HK-2 (cell line): ENCODE data around the gene SYT8.
A peak's percentile ranks its signal among the peaks of the same experiment; 100 is the strongest.

ENCODE experiments used
- DNase-seq: peaks from one replicate; pipeline ENCODE4 v3.0.0-alpha.2; 2018; ENCODE audit not compliant: unreplicated experiment

SYT8 gene

DNA sequence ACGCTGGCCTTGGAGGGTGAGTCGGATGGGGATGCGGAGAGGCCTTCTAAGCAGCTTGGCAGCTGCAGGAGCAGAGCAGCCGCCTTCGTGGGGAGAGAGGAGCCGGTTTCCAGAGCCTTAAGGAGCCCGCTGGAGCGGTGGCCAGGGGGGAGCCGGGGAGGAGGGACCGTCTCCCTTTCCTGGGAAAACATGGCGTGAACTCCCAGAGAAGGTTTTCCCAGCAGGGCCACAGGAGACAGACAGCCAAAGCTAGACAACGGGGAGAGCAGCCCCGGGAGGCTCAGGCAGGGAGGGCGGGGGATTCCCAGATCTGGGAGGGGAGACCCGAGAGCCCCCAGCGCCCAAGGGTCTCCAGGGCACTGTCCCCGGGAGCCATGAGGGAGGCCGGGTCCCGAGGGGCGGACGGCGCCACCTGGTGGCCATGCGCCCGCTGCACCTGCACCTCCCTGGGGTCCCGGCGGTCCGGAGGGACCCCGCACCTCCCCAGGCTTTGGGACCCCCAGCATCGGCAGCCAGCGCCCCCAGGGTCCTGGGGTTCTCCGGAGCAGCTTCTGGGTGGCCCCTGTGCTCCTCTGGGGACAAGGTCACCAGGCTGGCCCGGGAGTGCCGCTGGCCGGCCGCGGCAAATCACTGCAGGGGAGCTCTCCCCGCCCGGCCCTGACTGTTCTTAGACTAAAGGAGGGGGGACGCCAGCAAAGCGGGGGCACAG is 2.4 kb upstream of the SYT8 start:
- DNase-seq: peak; percentile 42

DNA sequence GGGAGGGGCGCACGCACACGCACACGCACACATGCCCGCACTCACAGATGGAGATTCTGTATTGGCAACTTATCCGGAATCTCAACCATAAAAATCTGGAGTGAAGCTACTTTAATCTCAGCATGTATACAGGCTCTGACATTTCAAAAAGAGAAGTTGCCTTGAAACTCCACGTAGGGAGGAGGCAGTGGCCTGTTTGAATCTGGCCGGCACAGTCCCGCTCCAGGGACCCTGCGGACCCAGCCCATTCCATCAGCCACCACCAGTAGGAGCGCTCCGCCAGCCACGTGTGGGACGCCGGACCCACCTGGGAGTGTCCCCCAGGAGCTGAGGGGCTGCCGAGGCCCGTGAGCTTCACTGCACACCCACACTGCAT is 1.9 kb upstream of the SYT8 start:
- DNase-seq: no peak

DNA sequence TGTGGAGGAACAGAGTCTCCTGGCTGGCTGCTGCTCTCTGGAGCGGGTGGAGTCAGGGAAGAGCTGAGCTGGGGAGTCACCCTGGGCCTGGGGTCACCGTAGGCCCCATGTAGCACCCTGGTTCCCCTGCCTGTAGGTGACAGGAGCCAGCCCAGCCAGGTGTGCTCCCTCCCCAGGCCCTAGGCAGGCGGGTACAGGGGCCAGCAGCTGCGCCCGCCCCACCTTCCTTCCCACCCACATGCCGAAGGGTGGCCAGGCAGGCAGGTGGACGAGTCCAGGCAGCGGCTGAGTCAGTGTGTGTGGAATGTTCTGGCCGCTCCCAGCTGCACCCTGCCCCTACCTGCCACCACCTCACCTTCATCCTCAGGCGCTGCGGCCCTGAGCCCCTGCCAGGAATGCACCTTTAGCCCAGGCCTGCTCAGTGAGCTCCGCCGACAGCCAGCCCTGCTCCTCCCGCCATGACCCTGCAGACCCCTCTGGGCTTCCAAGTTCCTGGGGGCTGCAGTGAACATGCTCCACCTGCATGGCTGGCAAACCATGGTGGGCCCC is 654 bp upstream of the SYT8 start:
- peak; percentile 34 for DNase-seq

DNA sequence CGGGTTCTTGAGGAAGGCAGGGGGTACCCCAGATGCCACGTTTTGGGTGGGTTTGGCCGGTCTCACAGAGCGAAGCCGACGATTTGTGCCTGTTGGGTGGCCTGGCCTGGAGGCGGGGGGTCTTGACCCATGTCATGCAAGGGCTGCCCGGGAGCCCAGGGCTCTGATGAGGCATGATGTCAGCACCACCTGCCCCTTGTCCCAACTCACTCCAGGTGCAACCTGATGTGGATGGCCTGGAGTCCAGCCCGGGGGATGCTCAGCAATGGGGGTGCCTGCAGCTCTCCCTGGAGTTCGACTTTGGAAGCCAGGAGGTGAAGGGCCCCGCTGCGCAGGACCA is 851 bp downstream of the SYT8 start:
- DNase-seq: no peak

DNA sequence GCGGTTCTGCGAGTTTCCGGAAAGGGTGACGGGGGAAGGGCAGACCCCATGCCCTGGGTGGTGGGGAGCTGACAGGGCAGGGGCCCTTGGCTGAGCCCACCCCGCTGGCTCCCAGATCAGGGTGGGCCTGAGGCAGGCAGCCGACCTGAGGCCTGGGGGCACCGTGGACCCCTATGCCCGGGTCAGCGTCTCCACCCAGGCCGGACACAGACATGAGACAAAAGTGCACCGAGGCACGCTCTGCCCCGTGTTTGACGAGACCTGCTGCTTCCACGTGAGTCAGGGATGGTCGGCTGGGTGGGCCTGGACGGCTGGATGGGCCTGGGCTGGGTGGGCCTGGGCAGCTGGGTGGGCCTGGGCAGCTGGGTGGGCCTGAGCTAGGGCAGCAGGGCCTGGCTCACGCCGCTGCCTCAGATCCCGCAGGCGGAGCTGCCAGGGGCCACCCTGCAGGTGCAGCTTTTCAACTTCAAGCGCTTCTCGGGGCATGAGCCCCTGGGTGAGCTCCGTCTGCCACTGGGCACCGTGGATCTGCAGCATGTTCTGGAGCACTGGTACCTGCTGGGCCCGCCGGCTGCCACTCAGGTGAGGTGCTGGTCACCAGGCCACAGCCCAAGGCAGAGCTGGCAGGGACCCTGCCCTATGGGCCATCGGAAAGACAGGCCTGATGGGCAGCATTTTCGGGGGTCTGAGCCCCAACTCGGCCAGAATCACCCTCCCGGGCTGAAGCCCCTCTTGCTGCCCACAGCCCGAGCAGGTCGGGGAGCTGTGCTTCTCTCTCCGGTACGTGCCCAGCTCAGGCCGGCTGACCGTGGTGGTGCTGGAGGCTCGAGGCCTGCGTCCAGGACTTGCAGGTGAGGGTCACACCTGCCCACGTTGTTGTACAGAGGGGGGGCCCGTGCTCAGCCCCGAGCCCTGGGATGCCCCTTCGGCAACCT is 1.5 kb downstream of the SYT8 start:
- no peak for DNase-seq

DNA sequence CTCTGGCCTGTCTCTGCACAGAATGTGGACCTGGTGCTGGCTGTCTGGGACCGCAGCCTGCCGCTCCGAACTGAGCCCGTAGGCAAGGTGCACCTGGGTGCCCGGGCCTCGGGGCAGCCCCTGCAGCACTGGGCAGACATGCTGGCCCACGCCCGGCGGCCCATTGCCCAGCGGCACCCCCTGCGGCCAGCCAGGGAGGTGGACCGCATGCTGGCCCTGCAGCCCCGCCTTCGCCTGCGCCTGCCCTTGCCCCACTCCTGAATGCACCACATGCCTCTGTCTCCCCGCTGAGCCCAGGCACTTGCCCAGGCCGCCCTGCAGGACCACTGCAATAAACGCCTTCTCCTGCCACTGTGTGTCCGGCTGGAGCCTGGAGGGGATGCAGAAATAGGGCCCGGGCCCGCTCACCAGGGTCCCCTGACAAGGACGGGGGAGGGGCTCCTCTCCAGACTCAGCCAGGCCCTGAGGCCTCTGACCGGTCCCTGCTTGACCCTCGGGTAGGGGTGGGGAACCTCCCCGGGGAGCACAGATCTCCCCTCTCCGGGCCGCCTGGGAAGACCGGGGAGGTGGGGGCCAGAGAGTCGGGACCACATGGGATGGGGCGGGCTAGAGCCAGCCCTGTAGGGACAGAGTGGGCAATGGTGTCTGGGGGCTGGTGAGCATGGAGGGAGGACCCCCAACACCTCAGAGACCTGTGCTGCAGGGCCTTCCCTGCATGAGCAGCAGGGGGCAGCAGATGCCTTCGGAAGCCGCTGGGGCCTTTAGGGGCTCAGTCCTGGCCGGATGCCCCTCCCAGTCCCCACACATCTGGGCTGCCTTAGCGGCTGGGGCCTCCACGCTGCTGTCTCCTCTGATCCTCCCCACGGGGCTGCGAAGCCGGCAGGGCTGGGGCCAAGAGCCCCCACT is 2.6 kb downstream of the SYT8 start:
- peak; percentile 34 for DNase-seq

DNA sequence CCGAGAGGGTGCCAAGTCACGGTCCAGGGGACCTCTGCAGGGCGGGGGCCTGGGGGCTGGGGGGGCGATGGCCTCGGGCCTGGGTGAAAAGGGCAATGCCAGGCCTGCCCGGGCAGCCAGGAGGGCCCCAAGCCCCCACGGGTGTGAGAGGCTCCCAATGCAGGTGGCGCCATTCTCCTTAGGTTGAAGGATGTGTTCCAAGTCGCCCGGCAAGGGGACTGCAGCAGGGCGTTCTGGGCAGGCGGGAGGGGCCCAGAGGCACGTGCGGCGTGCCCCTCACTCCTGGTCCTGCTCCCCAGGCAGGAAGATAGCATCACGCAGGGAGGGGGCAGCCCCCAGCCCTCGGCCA is 3.3 kb downstream of the SYT8 start:
- no peak for DNase-seq

DNA sequence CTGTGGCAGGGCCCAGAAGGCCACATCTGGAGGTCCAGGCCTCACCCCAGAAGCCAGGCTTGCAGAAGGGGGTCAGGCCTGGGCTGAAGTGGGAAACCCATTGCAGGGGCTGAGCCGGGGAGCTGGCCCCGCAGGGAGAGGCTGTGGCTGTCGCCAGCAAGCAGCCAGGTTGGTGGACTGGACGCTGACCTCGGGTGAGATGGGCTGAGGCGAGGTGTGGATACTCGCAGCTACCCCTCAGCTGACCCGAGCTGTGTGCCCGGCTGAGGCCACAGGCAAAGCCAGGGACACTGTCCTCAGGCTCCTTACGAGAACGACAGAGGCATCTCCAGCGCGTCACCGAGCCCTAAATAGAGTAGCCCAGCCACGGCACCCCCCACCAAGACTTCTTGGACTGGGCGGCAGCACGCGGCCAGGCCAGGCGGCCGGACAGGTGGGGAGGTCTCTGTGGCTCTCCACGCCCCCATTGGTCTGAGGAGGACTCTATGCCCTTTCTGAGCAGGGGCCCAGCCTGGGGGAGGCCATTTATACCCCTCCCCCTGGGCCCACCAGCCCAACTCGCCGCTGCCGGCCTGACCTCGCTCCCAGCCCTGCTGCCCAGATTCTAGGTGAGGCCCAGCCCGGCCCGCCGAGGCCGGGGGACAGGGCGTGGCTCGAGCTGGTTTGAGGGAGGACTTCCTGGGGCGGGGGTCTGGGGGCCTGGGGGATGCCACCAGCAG is 3.8 kb downstream of the SYT8 start, which contains the start of gene TNNI2:
Gene TNNI2 (plus strand): TSS at position 556 of the 719 bp plus-strand sequence. CDS start 716 bp downstream, outside the sequence.
- DNase-seq: no peak

DNA sequence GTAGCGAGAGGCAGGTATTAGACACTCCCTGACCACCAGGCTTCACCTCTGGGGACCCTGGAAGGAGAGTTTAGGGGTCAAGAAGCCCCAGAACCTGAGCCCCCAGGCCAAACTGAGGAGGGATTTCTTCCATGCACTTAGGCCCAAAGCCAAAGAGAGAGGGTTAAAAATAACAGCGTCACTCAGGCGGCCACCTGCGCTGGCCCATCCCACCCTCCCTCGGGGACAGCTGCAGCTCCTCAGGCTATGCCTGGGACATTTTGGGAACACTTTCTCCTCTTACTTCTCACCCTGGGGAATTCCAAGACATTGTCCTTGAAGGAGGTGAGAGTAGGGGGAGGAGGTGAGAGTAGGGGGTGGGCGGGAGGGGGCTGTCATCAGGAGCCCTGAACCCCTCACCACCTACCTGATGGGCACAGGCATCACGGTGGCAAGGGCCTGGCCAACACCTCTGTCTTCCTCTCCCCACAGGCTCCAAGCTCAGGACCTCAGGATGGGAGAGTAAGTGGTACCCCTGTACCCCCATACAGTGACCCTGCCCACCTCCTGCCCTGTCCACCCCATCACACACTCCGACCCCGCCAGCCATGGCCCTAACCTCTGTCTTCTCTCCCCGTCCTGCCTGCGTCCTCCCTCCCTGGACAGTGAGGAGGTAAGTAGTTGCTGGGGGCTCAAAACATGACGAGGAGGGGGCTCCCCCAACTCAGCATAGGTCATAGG is 4.6 kb downstream of the SYT8 start:
- DNase-seq: no peak

DNA sequence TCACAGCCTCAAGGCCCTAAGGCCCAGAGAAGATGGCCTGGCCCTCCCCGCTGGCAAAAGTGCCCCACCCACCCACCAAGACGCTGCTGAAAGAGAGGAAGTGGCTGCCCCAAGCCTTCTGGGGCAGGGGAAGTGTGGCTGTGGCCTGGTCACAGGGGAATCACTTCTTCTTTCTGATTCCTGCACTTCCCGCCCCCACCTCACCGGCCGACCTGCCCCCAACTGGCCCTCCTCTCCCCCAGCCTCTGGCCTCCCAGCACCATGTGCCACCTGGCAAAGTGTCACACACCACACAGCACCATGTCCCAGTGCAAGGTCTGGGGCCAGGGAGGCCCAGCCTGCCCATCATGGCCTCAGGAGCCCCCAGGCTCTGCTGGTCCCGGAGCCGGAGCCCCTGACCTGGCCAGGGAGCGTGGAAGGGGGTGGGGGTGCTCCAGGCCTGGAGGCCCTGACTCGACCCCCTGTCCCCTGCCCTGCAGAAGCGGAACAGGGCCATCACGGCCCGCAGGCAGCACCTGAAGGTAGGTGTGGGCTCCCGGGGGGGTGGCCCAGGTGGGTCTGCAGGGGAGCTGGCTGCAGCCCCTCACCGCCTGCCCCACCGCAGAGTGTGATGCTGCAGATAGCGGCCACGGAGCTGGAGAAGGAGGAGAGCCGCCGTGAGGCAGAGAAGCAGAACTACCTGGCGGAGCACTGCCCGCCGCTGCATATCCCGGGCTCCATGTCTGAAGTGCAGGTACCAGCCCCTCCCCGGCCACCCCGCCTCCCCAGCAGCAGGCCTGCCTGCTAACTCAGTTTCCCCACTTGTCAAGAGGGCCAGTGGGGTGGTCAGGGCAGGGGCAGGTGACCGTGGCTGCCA is 5.4 kb downstream of the SYT8 start:
- DNase-seq: no peak

DNA sequence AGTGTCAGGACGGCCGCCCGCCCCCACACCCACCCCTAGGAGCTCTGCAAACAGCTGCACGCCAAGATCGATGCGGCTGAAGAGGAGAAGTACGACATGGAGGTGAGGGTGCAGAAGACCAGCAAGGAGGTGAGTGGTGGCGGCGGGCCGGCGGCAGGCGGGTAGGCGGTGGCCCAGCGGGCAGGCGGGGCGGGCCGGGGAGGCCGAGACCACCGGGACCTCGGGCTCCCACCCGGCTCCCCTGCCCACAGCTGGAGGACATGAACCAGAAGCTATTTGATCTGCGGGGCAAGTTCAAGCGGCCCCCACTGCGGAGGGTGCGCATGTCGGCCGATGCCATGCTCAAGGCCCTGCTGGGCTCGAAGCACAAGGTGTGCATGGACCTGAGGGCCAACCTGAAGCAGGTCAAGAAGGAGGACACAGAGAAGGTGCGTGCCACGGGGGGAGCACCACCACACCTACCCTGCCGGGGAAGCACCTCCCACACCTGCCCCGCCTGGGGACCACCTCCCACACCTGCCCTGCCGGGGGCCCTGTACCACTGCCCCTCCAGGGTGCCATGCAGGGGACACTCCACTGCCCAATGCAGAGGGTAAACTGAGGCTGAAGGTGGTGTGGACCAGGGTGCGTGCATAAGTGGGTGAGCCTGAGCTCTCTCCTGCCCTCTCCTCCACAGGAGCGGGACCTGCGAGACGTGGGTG is 6.1 kb downstream of the SYT8 start:
- DNase-seq: no peak

DNA sequence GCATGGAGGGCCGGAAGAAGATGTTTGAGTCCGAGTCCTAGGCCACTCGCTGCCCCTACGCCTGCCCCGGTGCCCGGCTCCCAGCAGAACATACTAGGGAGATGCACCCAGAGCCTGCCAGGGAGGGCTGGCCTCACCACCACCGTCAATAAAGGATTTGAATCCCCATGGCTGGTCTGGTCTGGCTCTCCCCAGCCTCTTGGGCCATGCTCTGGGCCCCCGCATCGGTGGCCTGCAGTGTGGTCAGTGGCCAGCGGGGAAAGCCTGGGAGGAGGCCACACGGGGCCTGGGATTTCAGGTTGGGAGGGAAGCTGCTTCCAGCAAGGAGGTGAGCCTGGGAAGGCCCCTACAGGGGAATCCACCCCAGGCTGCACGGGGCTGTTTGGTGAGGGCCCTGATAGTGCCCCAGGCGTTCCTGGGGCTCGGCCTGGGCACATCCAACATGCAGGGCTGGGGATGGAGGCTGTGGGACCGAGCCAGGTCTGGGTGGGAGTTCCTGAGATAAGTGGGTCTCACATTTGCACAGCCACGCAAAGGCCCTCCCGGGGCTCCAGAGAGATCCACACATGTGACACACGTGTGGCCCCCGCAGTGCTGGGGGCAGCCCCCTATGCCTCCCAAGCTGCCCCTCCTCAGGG is 6.8 kb downstream of the SYT8 start:
- no peak for DNase-seq

DNA sequence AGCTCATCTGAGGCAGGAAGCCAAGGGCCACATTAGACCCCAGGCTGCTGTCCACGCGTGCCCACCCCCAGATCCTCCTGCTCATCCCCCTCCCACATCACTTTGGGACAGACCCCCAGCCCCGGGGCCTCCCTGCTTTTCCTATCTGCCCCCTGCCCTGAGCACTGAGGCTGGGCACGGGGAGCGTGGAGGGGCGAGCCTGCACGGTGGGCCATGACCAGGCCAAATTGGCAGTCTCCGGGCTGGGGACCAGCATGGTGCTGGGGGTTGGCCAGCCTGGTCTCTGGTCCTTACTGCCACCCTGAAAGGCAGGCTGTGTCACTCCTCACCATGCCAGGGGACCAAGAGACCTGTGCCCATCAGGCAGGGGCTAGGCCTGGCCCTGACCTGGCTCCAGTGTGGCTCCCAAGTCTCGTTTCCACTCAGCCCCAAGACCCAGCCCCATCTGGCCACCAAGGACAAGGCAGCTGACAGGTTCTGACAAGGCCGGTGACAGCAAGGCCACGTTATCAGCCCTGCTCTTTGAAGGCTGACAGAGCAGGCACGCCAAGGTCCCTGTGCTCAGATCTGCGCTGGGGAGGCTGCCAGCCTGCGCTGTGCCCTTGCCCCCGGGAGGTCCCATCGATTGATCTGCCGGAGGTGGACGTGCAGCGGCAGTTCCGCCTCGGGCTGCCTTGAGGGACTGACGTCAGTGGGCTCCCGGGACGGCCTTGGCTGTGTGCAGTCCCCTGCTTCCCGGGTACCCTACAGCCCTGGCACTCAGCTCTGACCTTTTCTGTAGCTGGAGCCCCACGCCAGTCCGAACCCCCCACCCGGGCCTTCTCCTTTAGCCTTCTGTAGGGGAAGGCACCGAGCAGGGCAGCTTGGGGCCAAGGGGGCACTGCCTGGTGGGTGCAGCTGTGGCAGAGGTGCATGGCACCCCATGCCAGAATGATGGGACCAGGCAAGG is 7.6 kb downstream of the SYT8 start:
- DNase-seq: no peak

DNA sequence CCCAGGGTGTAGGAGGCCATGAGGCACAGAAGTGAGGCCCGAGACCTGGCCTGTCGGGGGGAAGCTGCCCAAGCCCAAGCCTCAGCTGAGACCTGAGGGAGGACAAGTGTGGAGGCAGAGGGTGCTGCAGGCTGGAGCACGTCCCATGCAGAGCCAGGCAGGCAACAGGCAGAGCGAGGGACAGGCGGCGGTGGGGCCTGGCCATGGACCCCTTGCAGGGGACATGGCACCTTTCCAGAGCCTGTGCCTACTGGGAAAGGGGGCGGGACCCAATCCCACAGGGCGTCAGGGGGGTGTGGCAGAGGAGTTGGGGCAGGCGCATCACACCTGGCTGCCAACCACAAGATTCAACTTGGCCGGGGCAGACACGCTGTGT is 8.3 kb downstream of the SYT8 start:
- DNase-seq: no peak

DNA sequence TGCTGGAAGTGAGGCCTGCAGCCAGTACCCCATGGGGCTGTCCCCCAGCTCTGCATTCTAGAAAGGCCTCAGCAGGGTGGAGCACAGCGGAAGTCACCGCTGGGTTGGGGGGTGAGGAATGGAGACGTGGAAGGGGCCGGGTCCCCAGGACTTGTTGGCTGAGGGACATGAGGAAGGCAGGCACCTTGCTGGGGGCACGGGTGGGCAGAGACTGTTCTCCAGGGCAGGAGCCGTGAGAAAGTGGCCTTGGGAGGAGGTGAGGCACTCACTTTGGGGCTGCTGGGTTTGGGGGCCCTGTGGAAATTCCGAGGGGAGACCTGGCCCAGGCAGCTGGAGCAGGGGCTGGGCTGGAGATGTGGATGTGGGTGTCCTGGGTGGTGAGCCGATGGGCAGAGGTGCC is 9.0 kb downstream of the SYT8 start:
- DNase-seq: no peak

DNA sequence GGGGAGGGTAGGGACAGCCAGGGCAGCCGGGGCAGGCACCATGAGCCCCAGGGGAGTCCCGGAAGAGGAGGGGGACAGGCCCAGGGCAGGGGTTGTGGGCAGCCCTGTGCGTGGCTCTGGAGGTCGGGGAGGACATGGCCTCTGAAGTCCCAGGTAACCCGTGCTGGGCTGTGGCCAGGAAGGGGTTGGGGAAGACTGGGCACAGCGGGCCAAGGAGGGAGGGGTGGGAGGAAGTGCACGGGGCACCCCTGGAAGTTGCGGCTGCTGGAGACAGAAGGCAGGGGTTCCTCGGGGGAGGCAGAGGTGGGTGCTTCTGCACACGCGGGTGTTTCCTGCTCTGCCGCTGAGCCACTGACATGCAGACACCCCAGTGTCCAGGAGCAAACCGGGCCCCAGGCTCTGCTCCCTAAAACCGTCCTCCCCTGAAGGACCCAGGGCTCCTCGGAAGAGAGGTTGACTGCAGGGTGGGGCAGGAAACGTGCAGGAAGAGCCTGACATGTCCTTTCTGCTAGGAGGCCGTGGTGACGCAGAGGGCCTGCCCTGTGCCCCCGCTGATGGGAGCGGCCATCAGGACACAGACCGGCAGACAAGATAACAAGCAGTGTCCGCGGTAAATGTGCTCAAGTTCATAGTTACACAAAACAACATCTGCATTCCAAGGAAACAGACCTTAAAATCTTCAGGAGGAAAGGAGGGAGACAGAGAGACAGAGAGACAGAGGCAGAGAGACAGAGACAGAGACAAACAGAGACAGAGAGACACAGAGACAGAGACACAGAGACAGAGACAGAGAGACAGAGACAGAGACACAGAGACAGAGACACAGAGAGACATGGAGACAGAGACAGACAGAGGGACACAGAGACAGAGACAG is 9.7 kb downstream of the SYT8 start:
- DNase-seq: no peak

DNA sequence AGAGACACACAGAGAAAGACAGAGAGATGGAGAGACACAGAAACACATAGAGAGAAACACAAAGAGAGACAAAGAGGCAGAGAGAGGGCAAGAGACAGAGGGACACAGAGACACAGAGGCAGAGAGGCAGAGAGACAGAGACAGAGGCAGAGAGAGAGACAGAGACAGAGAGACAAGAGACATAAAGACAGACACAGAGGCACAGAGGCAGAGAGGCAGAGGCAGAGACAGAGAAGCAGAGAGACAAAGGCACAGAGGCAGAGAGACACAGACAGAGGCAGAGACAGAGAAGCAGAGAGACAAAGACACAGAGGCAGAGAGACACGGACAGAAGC is 10.3 kb downstream of the SYT8 start:
- DNase-seq: no peak
